ENCODE results near the gene CHMP4B.

Gene CHMP4B

GRCh38 chr20:33894798-33895197, 83.7 kb downstream of the CHMP4B start:
- TF ChIP-seq MYC (IDR thresholded peaks at IDR 0.05; ENCODE audit: low read depth, low read length) (no peak), CTCF (IDR thresholded peaks at IDR 0.05; ENCODE audit: low read depth, low read length) (no peak), MAX (IDR thresholded peaks at IDR 0.05; ENCODE audit: low read depth, low read length) (no peak), POLR2A (IDR thresholded peaks at IDR 0.05; ENCODE audit: extremely low read depth, insufficient read length) (no peak)
- H3K4me3 ChIP-seq (ENCODE audit: low read depth, low read length): no peak overlapping the region
- DNase-seq (ENCODE audit: low read depth): no peak

GRCh38 chr20:33896509-33896908, 85.4 kb downstream of the CHMP4B start:
- TF ChIP-seq MAX (IDR thresholded peaks at IDR 0.05; ENCODE audit: low read depth, low read length) (no peak), MYC (IDR thresholded peaks at IDR 0.05; ENCODE audit: low read depth, low read length) (no peak), POLR2A (IDR thresholded peaks at IDR 0.05; ENCODE audit: extremely low read depth, insufficient read length) (no peak), CTCF (IDR thresholded peaks at IDR 0.05; ENCODE audit: low read depth, low read length) (no peak)
- no peak for DNase-seq (ENCODE audit: low read depth)
- H3K4me3 ChIP-seq (ENCODE audit: low read depth, low read length): no peak overlapping the region

GRCh38 chr20:33897313-33897912, 86.3 kb downstream of the CHMP4B start:
- DNase-seq (ENCODE audit: low read depth): peak; percentile 36
- no peak overlapping the region for H3K4me3 ChIP-seq (ENCODE audit: low read depth, low read length)
- TF ChIP-seq CTCF (IDR thresholded peaks at IDR 0.05; ENCODE audit: low read depth, low read length) (peak; percentile 55), MAX (IDR thresholded peaks at IDR 0.05; ENCODE audit: low read depth, low read length) (no peak), MYC (IDR thresholded peaks at IDR 0.05; ENCODE audit: low read depth, low read length) (no peak), POLR2A (IDR thresholded peaks at IDR 0.05; ENCODE audit: extremely low read depth, insufficient read length) (no peak)

GRCh38 chr20:33899106-33899505, 88.0 kb downstream of the CHMP4B start:
- TF ChIP-seq CTCF (IDR thresholded peaks at IDR 0.05; ENCODE audit: low read depth, low read length): no peak
- no peak for TF ChIP-seq MYC (IDR thresholded peaks at IDR 0.05; ENCODE audit: low read depth, low read length)
- no peak for TF ChIP-seq POLR2A (IDR thresholded peaks at IDR 0.05; ENCODE audit: extremely low read depth, insufficient read length)
- TF ChIP-seq MAX (IDR thresholded peaks at IDR 0.05; ENCODE audit: low read depth, low read length): no peak
- no peak for DNase-seq (ENCODE audit: low read depth)
- no peak overlapping the region for H3K4me3 ChIP-seq (ENCODE audit: low read depth, low read length)

GRCh38 chr20:33900521-33901131, 89.5 kb downstream of the CHMP4B start:
- H3K4me3 ChIP-seq (ENCODE audit: low read depth, low read length): no peak overlapping the region
- TF ChIP-seq MYC (IDR thresholded peaks at IDR 0.05; ENCODE audit: low read depth, low read length) (no peak), CTCF (IDR thresholded peaks at IDR 0.05; ENCODE audit: low read depth, low read length) (no peak), POLR2A (IDR thresholded peaks at IDR 0.05; ENCODE audit: extremely low read depth, insufficient read length) (no peak), MAX (IDR thresholded peaks at IDR 0.05; ENCODE audit: low read depth, low read length) (no peak)
- no peak for DNase-seq (ENCODE audit: low read depth)
